IPS DF 4.7 (cell line): ENCODE measurements around the gene TAMM41.
A peak's percentile ranks its signal among the peaks of the same experiment; 100 is the strongest.
"Not testable (repeated sequence)": the region's sequence is repeated elsewhere in the genome, so short reads cannot be mapped to it uniquely, and the experiment has no call there.

Experiments used
- DNase-seq: peaks from one replicate; pipeline ENCODE4 v3.0.0-alpha.2; 2013; ENCODE audit warnings: low spot score; ENCODE audit errors: extremely low read depth

TAMM41 gene

DNA sequence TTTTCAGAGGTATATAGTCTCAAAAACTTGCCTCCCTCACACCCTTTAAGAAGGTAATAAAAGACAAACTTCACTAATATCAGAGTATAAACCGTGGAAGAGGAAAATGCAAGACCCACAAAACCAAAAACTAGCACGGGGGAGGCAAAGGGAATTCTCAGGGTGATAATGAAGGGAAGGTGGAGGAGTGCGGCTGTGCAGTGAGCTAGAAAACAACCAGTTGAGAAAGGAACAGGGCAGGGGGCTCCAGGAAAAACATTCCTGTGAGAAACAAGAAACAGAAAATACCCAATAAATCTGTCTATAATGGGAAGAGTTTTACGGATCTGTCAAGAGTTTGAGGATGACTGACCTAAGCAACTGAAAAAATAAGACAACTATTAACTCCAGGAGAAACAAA lies 31.6 kb downstream of the TAMM41 start:
- no peak for DNase-seq

DNA sequence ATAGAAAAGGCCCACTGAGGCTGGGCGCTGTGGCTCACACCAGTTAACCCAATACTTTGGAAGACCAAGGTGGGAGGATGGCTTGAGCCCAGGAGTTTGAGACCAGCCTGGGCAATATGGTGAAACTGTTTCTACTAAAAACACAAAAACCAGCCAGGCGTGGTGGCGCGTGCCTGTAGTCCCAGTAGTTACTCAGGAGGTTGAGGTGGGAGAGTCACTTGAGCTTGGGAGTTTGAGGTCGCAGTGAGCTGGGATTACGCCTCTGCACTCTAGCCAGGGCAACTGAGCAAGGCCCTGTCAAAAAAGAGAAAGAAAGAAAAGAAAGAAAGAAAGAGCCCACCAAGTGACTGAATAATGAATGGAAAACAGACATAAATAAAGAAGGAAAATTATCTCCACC lies 32.0 kb downstream of the TAMM41 start:
- no peak for DNase-seq

DNA sequence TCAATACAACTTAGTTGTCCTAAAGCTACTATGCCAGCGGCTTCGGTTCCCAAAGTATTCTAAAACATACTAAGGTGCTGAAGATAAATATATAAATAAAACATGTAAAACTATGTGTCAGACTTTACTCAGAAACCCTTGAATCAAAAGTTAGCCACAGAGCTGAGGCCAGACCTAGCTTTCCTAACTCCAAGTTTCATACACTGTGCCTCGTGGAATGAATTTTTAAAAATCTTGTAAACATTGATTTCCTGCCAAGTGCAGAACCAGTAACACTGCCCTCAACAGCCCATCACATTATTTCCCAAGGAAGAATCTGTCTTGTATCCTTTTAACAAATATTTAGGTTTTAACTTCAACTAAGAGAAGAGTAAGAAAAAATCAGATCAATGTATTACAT lies 36.4 kb downstream of the TAMM41 start:
- DNase-seq, result no peak

DNA sequence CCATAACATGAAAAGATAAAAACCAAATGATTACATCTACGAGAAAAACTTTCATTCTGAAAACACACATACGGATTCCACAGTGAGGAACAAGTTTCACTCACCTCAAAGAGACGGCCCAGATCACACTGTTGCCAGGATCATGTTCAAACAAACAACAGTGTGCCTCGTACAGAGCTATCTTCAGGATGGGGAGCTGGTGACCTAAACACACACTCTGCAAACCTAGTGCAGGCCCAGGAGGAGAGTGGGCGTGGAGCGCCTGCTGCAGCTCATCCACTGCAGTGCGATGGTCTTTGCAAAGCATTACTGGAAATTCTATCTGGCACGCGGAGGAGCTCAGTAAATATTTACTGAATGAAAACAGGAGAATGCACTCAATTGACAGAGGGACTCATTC lies 38.5 kb downstream of the TAMM41 start:
- no peak for DNase-seq

DNA sequence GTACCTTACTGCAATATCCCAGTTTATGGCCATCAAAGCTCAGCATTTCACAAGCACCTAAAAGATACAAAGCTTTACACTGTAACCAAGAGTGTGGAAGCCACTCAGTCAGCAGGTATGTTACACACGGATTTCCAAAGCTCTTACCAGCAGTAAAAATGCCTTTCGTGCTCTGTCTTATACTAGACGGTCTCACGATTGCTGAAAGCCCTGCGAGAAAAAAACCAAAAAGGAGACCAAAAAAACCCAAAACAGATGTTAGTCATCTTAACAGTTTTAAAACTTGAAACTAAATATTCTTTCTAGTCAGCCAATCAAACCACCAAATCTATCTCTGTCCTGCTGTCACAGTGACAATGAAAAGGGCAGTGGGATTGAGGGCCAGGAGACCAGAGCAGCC lies 39.0 kb downstream of the TAMM41 start:
- no peak for DNase-seq

DNA sequence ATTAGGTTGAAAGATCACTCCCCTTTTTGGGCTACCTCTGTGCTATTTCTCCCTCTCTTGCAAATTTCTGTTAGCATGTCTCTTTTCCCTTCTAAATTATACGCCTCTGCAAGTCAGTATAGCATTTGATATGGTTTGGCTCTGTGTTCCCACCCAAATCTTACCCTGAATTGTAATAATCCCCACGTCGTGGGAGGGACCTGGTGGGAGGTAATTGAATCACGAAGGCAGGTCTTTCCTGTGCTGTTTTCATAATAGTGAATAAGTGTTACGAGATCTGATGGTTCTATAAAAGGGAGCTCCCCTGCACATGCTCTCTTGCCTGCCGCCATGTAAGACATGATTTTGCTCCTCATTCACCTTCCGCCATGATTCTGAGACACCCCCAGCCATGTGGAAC lies 41.0 kb downstream of the TAMM41 start:
- DNase-seq, result no peak

DNA sequence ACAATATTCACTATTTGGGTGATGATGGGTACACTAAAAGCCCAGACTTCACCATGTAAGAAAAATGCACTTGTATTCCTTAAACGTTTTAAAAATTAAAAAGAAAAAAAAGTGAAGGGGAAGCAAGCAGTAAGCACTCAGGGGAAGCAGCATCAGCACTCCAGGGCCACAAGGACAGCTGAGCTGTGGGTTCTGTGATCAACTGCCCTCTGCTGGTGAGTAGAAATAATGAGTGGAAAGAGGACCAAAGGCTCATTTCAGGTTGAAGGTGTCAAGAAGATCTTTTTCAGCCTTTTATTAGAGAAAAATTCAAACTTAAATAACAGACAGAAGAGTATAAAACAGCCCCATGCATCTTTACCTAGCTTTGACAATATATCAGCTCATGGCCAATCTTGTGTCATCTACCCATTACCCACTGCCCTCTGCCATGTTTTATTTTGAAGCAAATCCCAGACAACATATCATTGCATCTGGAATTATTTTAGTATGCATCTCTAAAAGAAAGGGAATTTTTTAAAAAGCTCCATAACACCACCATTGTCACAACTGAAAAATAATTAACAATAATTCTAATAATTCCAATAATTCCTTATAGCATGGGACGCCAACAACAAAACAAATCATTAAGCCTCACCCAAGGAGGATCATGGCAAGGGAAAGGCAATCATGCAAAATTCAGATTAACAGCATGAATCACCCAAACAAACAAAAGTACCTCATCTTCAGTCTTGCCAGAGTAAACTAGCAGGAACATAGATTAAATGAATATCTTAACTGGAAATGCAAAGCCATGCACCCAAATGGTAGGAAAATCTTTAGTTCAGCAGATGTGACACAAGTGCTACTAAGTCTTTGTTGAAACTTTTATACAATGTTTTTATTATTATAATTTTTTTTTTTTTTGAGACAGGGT lies 42.5 kb downstream of the TAMM41 start:
- peak; percentile 25 for DNase-seq

DNA sequence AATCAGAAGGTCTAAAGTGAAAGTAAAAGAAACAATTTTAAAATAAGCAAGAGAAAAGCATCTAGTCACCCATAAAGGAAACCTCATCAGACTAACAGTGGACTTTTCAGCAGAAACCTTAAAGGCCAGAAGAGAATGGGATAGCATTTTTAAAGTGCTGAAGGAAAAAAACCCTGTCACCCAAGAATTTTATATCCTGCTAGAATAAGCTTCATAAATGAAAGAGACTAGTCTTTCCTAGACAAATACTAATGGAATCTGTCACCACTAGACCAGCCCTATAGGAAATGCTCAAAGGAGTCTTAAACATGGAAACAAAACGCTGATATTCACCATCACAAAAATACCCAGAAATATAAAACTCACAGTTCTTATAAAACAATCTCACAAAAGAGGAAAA lies 46.9 kb downstream of the TAMM41 start:
- no peak for DNase-seq

DNA sequence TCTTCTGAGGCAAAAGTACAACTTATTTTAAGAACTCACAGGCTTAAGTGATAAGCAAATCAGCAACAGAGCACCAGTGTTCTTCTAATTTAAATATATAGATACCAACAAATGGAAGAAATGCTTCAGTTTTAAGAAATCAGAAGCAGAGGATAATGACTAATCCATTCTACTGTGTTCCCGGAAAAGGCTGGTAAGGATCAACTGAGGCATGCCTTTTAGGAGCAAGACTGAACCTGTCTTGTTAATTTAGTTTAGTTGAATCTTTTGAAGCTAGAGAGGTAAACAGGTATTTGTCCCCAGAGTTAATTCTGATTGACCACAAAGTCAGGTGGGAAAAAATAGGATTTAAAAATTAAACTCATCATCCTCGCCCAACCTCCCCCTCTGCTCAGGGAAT lies 51.8 kb downstream of the TAMM41 start:
- no peak for DNase-seq

DNA sequence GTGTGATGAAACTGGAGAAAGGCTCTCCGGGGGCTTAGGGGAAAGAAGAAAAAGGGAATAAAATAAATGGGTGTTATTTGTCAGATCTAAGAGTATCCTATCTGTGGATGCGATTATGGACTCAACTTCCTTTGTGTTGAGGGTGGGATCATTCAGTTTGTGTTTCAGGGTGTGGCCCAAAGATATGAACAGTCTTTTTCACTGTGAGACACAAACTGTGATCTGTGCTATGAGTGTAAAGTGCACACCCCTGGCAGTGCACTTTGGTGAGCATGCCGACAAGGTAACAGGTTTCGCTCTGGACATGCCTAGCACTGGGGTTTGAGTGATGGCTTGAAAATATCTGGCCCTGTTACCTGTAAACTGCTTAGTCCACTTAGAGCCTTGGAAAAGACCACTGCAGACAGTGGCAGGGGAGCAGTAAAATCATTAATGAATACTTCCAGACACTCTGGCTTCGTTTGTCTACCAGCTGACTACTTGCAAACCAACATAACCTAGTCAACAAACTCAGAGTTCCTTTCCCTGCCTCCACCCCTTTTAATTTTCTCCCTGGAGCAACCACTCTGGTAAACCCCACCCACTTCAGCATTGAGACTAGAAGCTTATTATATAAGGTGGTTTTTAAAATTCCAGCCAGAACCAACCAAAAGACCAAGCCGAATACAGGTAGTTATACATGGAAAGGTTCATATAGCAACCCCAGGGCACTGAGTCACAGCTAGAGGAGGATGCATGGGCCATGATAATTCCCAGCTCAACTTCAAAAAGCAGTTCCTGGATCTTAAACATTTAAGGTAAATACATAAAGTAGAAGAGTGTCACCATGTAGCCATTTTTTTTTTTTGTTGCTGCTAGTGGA lies 55.1 kb downstream of the TAMM41 start:
- DNase-seq, result no peak

DNA sequence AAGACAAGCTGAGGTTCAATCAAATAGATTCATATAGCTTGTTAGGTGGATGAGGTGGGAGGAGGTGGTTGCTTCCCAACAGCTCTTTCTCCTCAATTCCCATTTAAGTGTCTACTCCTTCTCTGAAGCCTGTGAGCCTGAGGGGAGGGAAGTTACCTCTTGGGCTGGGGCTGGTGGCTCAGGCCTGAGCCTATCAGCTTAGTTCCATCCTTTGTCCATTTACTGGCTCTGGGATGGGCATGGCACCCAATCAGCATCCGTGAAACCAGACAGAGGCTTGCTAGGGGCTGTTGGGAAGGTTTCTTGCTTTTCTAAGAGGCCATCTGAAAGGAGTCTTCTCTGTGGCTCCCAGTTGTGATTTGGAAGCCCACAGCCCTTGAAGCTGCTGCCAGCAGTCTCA lies 57.3 kb downstream of the TAMM41 start:
- no peak for DNase-seq

DNA sequence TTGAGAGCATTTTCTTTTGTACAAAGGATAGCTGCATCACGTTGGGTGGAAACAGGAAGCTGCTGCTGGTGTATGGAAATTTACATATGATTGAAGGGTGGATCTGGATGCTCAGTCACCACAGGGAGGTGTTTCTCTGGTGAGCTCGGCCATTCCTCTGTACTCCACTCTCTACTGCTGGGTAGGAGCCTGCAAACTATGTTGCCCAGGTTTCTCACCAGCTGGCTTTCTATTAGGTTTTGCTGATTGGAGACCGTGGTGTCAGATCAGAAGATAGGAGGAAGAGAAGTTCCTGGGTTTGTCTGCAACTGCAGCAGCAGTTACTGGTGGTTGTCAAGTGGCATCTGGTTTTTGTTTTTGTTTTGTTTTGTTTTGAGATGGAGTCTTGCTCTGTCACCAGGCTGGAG lies 61.7 kb downstream of the TAMM41 start:
- no peak for DNase-seq

DNA sequence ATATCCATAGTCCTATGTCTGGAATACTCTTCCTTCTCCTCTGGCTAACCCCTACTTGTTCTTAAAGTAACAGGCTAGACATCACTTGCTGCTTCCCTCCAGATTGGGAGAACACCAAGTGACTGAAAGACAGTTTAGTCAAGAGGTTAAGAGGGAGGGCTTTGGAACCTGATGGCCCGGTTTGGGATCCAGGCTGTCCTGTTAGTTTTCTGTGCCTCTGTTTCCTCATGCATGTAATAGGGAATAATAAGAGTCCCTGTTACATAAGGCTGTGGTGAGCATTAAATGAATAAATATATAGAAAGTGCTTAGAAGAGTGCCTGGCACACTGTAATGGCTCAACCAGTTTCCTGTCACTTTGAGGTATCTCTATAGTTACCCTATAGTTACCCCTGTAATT lies 66.3 kb downstream of the TAMM41 start:
- no peak for DNase-seq

DNA sequence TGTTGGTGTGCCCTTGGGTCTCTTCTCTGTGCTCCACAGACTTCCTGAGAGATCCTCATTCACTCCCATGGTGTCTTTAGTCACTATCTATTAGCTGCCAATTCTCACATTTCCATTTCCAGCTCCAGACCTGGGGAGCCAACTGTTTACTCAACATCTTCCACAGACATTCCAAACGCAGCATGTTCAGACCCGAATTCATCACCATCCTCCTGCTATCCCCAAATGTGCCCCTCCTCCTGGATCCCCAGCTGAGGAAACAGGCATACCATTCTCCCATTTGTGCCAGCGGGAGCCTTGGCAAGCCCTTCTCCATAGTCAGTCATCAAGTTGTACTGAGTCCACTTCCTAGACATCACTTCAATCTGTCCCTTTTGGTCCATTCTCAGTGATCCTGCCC lies 67.1 kb downstream of the TAMM41 start:
- DNase-seq, result no peak

DNA sequence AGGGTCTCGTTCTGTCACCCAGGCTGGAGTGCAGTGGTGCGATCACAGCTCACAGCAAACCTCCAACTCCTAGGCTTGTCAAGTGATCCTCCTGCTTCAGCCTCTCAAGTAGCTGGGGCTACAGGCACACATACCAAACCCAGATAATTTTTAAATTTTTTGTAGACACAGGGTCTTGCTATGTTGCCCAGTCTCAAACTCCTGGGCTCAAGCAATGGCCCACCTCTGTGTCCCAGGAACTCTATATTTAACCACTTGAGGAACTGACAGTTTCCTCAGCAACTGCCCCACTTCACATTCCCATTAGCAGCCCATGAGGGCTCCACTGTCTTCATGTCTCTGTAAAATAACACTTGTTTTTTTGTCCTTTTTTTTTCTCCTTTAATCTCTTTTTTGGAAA lies 68.4 kb downstream of the TAMM41 start:
- DNase-seq, result no peak

DNA sequence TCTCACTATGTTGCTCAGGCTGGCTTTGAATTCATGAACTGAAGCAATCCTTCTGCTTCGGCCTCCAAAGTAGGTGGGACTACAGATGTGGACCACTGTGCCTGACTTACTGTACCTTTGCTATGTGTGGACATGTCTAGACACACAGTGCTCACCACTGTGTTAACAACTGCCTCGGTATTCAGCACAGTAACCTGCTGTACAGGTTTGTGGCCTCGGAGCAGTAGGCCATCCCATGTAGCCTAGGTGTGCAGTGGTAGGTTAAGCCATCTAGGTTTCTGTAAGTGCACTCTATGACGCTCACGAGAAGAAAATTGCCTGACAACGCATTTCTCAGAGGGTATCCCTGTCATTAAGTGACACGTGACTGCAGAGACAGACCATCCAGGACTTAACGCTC lies 70.3 kb downstream of the TAMM41 start:
- DNase-seq, result no peak

DNA sequence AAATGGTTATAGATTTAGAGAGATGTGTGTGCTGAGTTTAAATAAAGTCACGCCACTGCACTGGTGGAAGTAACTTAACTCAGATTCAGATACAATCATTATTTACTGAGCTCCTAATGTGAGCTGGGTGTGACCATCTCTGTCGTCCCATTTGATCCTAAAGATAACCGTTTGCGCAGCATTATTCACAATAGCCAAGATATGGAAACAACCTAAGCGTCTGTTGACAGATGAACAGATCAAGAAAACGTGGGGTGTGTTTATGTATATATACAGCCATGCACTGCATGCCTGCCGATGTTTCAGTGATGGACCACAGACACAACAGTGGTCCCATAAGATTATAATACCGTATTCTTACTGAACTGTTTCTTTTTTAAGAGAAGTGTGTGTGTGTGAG lies 71.2 kb downstream of the TAMM41 start:
- DNase-seq, result no peak

DNA sequence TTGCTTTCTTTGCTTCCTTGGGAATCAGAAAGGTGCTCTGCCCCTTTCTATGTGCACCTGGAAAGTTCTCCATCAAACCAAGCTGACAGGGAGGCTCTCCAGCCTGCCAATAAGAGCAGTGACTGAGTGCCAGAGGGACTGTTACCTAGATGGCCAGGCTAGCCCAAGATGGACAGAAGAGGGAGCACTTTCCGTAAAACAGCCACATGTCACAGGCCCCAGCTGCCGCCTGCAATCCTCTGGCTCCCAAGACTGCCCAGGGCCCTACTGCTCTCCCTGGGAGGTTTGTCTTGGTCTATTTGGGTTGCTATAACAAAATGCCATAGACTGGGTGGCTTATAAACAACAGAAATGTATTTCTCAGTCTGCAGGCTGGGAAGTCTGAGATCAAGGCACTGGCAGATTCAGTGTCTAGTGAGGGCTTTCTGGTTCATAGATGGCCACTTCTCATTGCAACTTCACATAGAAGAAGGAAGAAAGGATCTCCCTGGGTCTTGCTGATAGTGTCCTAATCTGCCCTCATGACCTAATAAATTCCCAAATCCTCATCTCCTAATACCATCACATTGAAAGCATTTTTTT lies 72.3 kb downstream of the TAMM41 start:
- peak; percentile 56 for DNase-seq

DNA sequence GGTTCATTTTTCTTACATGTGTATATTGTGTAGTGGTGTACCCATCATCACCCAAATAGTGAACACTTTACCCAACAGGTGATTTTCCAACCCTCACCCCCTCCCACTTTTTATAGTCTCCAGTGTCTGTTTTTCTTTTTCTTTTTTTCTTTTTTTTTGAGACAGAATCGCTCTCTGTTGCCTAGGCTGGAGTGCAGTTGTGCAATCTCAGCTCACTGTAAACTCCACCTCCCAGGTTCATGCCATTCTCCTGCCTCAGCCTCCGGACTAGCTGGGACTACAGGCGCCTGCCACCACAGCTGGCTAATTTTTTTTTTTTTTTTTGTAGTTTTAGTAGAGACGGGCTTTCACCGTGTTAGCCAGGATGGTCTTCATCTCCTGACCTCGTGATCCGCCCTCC lies 74.8 kb downstream of the TAMM41 start:
- DNase-seq, result not testable (repeated sequence)

DNA sequence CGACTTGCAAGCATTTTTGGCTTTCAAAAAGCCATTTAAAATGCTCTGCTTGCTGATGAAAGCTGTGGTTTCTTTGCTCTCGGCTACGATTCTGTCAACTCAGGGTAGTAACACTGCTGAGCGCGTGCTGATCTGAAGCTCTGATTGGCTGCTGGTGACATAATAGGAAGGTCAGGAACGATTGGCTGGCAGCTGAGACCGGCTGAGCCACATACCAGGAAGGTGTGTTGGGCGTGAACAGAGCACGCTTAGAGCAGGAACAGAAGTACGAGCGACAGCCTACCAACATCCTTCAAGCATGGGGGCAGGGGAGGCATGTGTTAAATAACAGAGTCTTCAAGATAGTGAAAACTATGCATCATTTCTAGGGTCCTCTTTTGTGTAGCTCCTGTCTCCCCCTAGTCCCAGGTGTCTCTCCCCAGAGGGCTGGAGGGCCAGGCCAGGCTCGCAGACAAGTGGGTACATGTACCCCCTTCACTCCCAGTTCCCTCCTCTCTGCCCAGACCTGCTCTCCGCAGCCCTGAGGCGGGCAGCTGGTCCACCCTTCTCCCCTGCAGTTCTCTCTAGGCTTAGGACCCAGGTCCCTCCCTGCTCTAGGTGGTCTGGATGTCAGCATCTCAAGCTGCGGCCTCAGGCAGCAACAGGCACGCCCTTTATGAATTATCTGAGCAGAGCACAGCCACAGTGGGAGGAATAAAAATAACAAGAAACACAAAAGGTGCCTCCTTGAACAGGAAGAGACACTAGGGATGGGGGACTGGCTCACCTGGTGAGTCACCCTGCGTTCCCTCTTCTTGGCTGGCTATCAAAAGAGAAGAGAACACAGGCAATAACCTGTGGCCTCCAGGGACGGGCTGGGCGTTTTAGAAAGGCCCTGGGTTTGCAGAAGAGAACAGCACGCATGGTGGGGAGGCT lies 76.0 kb downstream of the TAMM41 start:
- peak; percentile 92 for DNase-seq
